K562 (cell line): ENCODE data around the gene FZD4. TPM values are rescaled to one million over a fixed set of nuclear protein-coding genes. Genes with fewer than 3 reads are reported as not detected.

ENCODE experiments used
- ARID3B ChIP-seq: fragments of 250-450 bp; sonication (Bioruptor Pico); IDR thresholded peaks from 2 replicates; pipeline ENCODE4 v1.4.0; 2020; ENCODE audit warnings: borderline replicate concordance
- CCNT2 ChIP-seq: IDR thresholded peaks from 2 replicates; pipeline ENCODE4 v1.6.1; 2011; ENCODE audit warnings: borderline replicate concordance, low read depth, mild to moderate bottlenecking, moderate library complexity, mixed read lengths, low read length; ENCODE audit not compliant: insufficient read length; ENCODE audit errors: extremely low read depth
- CEBPB ChIP-seq: fragments of 450-650 bp; IDR thresholded peaks from 2 replicates; pipeline ENCODE4 v1.6.1; 2016; ENCODE audit warnings: missing genetic modification characterization, missing compliant biosample characterization
- ERF ChIP-seq: fragments of 450-650 bp; formaldehyde crosslinking; IDR thresholded peaks from 2 replicates; pipeline ENCODE4 v1.4.0; 2020; ENCODE audit warnings: mild to moderate bottlenecking, mixed read lengths
- FOXA1 ChIP-seq: fragments of 450-650 bp; IDR thresholded peaks from 2 replicates; pipeline ENCODE4 v1.6.1; 2016; ENCODE audit warnings: mild to moderate bottlenecking, borderline replicate concordance
- HMG20B ChIP-seq: fragments of 250-450 bp; sonication (Bioruptor Pico); IDR thresholded peaks from 2 replicates; pipeline ENCODE4 v1.5.0; 2021; ENCODE audit warnings: mild to moderate bottlenecking
- HNRNPLL ChIP-seq: fragments of 200-400 bp; formaldehyde crosslinking; IDR thresholded peaks from 2 replicates; pipeline ENCODE4 v1.6.1; 2017; ENCODE audit warnings: low read length, low read depth, mild to moderate bottlenecking; ENCODE audit not compliant: poor library complexity, severe bottlenecking
- HOMEZ ChIP-seq: fragments of 250-450 bp; sonication (Bioruptor Pico); IDR thresholded peaks from 2 replicates; pipeline ENCODE4 v1.4.0; 2020; ENCODE audit warnings: mild to moderate bottlenecking, moderate library complexity
- MAZ ChIP-seq, 2 experiments: fragments of 450-650 bp in 1 of 2; sonication (generic) in 1 of 2; formaldehyde crosslinking; IDR thresholded peaks in 1 of 2; conservative IDR thresholded peaks in 1 of 2; 2 replicates each; pipeline versions ENCODE4 v1.4.0 to v1.5.0; 2020; ENCODE audit warnings: mild to moderate bottlenecking in 1 of 2, missing genetic modification reagents in 1 of 2
- NCOA4 ChIP-seq: fragments of 450-650 bp; IDR thresholded peaks from 2 replicates; pipeline ENCODE4 v1.6.1; 2018; ENCODE audit warnings: mild to moderate bottlenecking; ENCODE audit not compliant: partially characterized antibody
- NUFIP1 ChIP-seq: fragments of 450-650 bp; IDR thresholded peaks from 2 replicates; pipeline ENCODE4 v1.6.1; 2018; ENCODE audit not compliant: partially characterized antibody
- PTTG1 ChIP-seq: fragments of 450-650 bp; IDR thresholded peaks from 2 replicates; pipeline ENCODE4 v1.6.1; 2016; ENCODE audit warnings: low read depth, mild to moderate bottlenecking, missing genetic modification characterization, missing compliant biosample characterization
- SMAD3 ChIP-seq: fragments of 450-650 bp; formaldehyde crosslinking; conservative IDR thresholded peaks from 2 replicates; pipeline ENCODE4 v1.4.0; 2020; ENCODE audit warnings: mild to moderate bottlenecking
- SNIP1 ChIP-seq: fragments of 450-650 bp; IDR thresholded peaks from 2 replicates; pipeline ENCODE4 v1.7.1; 2017; ENCODE audit warnings: low read depth, mild to moderate bottlenecking
- ZBTB12 ChIP-seq: fragments of 250-450 bp; sonication (Bioruptor Pico); IDR thresholded peaks from 2 replicates; pipeline ENCODE4 v1.4.0; 2020
- ZBTB17 ChIP-seq: fragments of 450-650 bp; formaldehyde crosslinking; IDR thresholded peaks from 2 replicates; pipeline ENCODE4 v1.4.0; 2020; ENCODE audit warnings: mild to moderate bottlenecking
- polyA plus RNA-seq, 8 experiments: library from polyadenylated mRNA; depleted of rRNA in 4 of 8; stranded (reverse) in 5 of 8; unstranded in 3 of 8; fragments of >200 nt; fragmentation: Nextera tagmentation in 2 of 8; fragmentation: Illumina TruSeq in 1 of 8; extraction: Ambion mirVana in 2 of 8; extraction: Trizol in 1 of 8; gene quantifications; 2 replicates each; pipeline versions ENCODE4 v1.2.1 to v1.2.3, GENCODE V29; 2011 to 2014; ENCODE audit warnings: inconsistent platforms in 1 of 8, missing spikeins in 1 of 8
- total RNA-seq, 7 experiments: library from RNA; depleted of rRNA in 6 of 7; stranded (reverse); fragments of >200 nt in 6 of 7; fragmentation: Illumina TruSeq in 2 of 7; extraction: Trizol in 2 of 7; gene quantifications; 2 replicates each; pipeline versions ENCODE4 v1.2.1 to v1.2.3, GENCODE V29; 2011 to 2021; ENCODE audit warnings: low replicate concordance in 1 of 7
- TF ChIP-seq, protein P1 (sequence below): fragments of 250-450 bp; sonication (Bioruptor Pico); IDR thresholded peaks from 2 replicates; pipeline ENCODE4 v1.4.0; 2020; ENCODE audit warnings: mild to moderate bottlenecking, moderate library complexity, borderline replicate concordance
- TF ChIP-seq, protein P2 (sequence below): sonication (generic); formaldehyde crosslinking; IDR thresholded peaks from 2 replicates; pipeline ENCODE4 v1.8.0; 2023; ENCODE audit warnings: mild to moderate bottlenecking, missing genetic modification reagents

Gene FZD4
- total and polyA plus RNA-seq, 9 of the 15 experiments (the other 6 are each of a cell fraction or from before 2014, with no cell fraction given): 1.2 to 7.9 (median 5.8) TPM

- TF ChIP-seq, protein P1, sequence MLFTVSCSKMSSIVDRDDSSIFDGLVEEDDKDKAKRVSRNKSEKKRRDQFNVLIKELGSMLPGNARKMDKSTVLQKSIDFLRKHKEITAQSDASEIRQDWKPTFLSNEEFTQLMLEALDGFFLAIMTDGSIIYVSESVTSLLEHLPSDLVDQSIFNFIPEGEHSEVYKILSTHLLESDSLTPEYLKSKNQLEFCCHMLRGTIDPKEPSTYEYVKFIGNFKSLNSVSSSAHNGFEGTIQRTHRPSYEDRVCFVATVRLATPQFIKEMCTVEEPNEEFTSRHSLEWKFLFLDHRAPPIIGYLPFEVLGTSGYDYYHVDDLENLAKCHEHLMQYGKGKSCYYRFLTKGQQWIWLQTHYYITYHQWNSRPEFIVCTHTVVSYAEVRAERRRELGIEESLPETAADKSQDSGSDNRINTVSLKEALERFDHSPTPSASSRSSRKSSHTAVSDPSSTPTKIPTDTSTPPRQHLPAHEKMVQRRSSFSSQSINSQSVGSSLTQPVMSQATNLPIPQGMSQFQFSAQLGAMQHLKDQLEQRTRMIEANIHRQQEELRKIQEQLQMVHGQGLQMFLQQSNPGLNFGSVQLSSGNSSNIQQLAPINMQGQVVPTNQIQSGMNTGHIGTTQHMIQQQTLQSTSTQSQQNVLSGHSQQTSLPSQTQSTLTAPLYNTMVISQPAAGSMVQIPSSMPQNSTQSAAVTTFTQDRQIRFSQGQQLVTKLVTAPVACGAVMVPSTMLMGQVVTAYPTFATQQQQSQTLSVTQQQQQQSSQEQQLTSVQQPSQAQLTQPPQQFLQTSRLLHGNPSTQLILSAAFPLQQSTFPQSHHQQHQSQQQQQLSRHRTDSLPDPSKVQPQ: no peak
- no peak for TF ChIP-seq HNRNPLL
- TF ChIP-seq FOXA1: no peak
- no peak for TF ChIP-seq PTTG1 (tag)
- no peak for TF ChIP-seq CEBPB (tag)
- TF ChIP-seq HOMEZ (CRISPR knock-in tag): no peak
- peak; percentile 90 for TF ChIP-seq CCNT2
- no peak for TF ChIP-seq SNIP1
- TF ChIP-seq ERF (CRISPR knock-in tag): no peak
- no peak for TF ChIP-seq SMAD3
- TF ChIP-seq ZBTB12 (CRISPR knock-in tag): no peak
- no peak for TF ChIP-seq HMG20B
- TF ChIP-seq, protein P2, sequence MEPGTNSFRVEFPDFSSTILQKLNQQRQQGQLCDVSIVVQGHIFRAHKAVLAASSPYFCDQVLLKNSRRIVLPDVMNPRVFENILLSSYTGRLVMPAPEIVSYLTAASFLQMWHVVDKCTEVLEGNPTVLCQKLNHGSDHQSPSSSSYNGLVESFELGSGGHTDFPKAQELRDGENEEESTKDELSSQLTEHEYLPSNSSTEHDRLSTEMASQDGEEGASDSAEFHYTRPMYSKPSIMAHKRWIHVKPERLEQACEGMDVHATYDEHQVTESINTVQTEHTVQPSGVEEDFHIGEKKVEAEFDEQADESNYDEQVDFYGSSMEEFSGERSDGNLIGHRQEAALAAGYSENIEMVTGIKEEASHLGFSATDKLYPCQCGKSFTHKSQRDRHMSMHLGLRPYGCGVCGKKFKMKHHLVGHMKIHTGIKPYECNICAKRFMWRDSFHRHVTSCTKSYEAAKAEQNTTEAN: no peak
- no peak for TF ChIP-seq NUFIP1
- peak; percentile 43 to 68; a peak in 3 of 4 replicates for TF ChIP-seq MAZ (CRISPR knock-in tag; conservative IDR thresholded peaks at IDR 0.05 in 1 of 2, IDR thresholded peaks at IDR 0.05 in 1 of 2)
- no peak for TF ChIP-seq ARID3B (CRISPR knock-in tag)
- TF ChIP-seq ZBTB17 (CRISPR knock-in tag): no peak
- no peak for TF ChIP-seq NCOA4
These were observed 44.9 kb upstream of the FZD4 start (continued) for GRCh38 chr11:86999859-87000753.
